ENCODE data around the gene MRC2.

Gene MRC2

GRCh38 chr17:62662855-62663254, 35.4 kb downstream of the MRC2 start:
- TF ChIP-seq CSDC2 (CRISPR knock-in tag; IDR thresholded peaks at IDR 0.05), result no peak
- ATAC-seq, result no peak

DNA sequence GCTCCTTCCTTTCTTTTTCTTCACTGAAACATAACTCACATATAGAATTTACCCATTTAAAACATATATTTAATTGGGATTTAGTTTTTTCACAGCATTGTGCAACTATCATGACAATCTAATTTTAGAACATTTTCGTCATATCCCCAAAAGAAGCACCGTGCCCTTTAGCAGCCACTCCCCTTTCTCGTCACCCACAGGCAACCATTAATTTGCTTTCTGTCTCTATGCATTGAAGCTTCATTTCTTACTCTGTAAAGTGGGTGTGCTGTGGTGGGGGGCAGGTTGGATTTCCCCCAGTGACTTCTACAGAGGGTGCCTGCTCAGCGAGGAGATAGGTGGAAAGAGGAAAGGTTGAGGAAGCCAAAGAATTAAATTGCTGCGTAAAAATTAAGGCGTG, 35.8 kb downstream of the MRC2 start:
- TF ChIP-seq RARB (CRISPR knock-in tag; IDR thresholded peaks at IDR 0.05) (no peak), PPARA (CRISPR knock-in tag; IDR thresholded peaks at IDR 0.05; ENCODE audit: borderline replicate concordance) (no peak), CSDC2 (CRISPR knock-in tag; IDR thresholded peaks at IDR 0.05) (no peak), CREB5 (CRISPR knock-in tag; IDR thresholded peaks at IDR 0.05; ENCODE audit: low read depth) (no peak), POU6F1 (CRISPR knock-in tag; IDR thresholded peaks at IDR 0.05; ENCODE audit: borderline replicate concordance, low read depth) (no peak), SNAI2 (CRISPR knock-in tag; IDR thresholded peaks at IDR 0.05) (no peak)

DNA sequence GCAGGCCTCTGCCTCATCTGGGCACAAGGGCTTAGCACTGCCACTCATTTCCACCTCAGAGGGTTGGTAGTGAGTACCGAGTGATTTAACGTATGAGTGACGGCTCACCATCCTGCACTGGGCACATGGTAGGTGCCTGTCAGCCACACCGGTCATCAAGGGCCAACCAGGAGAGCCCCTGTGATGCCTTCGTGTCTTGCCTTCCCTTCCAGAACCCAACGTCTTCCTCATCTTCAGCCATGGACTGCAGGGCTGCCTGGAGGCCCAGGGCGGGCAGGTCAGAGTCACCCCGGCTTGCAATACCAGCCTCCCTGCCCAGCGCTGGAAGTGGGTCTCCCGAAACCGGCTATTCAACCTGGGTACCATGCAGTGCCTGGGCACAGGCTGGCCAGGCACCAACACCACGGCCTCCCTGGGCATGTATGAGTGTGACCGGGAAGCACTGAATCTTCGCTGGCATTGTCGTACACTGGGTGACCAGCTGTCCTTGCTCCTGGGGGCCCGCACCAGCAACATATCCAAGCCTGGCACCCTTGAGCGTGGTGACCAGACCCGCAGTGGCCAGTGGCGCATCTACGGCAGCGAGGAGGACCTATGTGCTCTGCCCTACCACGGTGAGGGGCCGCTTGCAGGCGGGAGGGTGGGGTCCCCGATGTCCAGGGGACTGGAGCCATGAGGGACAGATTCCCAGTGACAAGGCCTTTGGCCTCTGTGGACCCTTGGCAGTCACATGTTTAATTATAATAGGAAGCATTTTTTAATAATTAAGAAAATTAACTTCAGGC, 37.1 kb downstream of the MRC2 start:
- no peak for ATAC-seq
- TF ChIP-seq ARNTL (CRISPR knock-in tag; IDR thresholded peaks at IDR 0.05; ENCODE audit: borderline replicate concordance, low read depth) (no peak), ISL1 (CRISPR knock-in tag; IDR thresholded peaks at IDR 0.05) (no peak), BACH2 (CRISPR knock-in tag; IDR thresholded peaks at IDR 0.05; ENCODE audit: borderline replicate concordance) (no peak), CSDC2 (CRISPR knock-in tag; IDR thresholded peaks at IDR 0.05) (no peak), ZFP3 (CRISPR knock-in tag; IDR thresholded peaks at IDR 0.05) (no peak), OSR1 (CRISPR knock-in tag; IDR thresholded peaks at IDR 0.05) (no peak), SNAI2 (CRISPR knock-in tag; IDR thresholded peaks at IDR 0.05) (no peak), ZNF70 (CRISPR knock-in tag; IDR thresholded peaks at IDR 0.05) (no peak), PPARA (CRISPR knock-in tag; IDR thresholded peaks at IDR 0.05; ENCODE audit: borderline replicate concordance) (no peak), TOX (CRISPR knock-in tag; IDR thresholded peaks at IDR 0.05; ENCODE audit: borderline replicate concordance) (no peak), CREB5 (CRISPR knock-in tag; IDR thresholded peaks at IDR 0.05; ENCODE audit: low read depth) (no peak), POU6F1 (CRISPR knock-in tag; IDR thresholded peaks at IDR 0.05; ENCODE audit: borderline replicate concordance, low read depth) (no peak), ESRRG (CRISPR knock-in tag; IDR thresholded peaks at IDR 0.05) (no peak), TCF4 (CRISPR knock-in tag; IDR thresholded peaks at IDR 0.05; ENCODE audit: borderline replicate concordance) (no peak), GLIS3 (CRISPR knock-in tag; IDR thresholded peaks at IDR 0.05) (no peak), ZFP30 (CRISPR knock-in tag; IDR thresholded peaks at IDR 0.05) (no peak), ZNF565 (CRISPR knock-in tag; conservative IDR thresholded peaks at IDR 0.05; ENCODE audit: low read depth) (no peak), ZC3H10 (CRISPR knock-in tag; IDR thresholded peaks at IDR 0.05) (no peak)
- TF ChIP-seq, protein P1, sequence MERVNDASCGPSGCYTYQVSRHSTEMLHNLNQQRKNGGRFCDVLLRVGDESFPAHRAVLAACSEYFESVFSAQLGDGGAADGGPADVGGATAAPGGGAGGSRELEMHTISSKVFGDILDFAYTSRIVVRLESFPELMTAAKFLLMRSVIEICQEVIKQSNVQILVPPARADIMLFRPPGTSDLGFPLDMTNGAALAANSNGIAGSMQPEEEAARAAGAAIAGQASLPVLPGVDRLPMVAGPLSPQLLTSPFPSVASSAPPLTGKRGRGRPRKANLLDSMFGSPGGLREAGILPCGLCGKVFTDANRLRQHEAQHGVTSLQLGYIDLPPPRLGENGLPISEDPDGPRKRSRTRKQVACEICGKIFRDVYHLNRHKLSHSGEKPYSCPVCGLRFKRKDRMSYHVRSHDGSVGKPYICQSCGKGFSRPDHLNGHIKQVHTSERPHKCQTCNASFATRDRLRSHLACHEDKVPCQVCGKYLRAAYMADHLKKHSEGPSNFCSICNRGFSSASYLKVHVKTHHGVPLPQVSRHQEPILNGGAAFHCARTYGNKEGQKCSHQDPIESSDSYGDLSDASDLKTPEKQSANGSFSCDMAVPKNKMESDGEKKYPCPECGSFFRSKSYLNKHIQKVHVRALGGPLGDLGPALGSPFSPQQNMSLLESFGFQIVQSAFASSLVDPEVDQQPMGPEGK (CRISPR knock-in tag; IDR thresholded peaks at IDR 0.05; ENCODE audit: borderline replicate concordance), result no peak
- TF ChIP-seq, protein P2, sequence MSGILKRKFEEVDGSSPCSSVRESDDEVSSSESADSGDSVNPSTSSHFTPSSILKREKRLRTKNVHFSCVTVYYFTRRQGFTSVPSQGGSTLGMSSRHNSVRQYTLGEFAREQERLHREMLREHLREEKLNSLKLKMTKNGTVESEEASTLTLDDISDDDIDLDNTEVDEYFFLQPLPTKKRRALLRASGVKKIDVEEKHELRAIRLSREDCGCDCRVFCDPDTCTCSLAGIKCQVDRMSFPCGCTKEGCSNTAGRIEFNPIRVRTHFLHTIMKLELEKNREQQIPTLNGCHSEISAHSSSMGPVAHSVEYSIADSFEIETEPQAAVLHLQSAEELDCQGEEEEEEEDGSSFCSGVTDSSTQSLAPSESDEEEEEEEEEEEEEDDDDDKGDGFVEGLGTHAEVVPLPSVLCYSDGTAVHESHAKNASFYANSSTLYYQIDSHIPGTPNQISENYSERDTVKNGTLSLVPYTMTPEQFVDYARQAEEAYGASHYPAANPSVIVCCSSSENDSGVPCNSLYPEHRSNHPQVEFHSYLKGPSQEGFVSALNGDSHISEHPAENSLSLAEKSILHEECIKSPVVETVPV (CRISPR knock-in tag; IDR thresholded peaks at IDR 0.05), result no peak

More for the DNA sequence above, 35.8 kb downstream of the MRC2 start:
- no peak for ATAC-seq

All from SK-N-SH treated with all-trans-retinoic acid at 6 μM for 48 hours (cell line).